Astrocyte of the cerebellum (primary cell): ENCODE measurements around the gene OCLN.
A peak's percentile ranks its signal among the peaks of the same experiment; 100 is the strongest.
"Not testable (repeated sequence)": the region's sequence is repeated elsewhere in the genome, so short reads cannot be mapped to it uniquely, and the experiment has no call there.

Experiments
- DNase-seq: peaks from one replicate; pipeline ENCODE4 v3.0.0-alpha.2; 2011; ENCODE audit warnings: low read depth
- H3K4me3 ChIP-seq: 2 replicates; pipeline ENCODE4 v1.5.1; 2011; ENCODE audit warnings: mild to moderate bottlenecking, low read depth, low read length, moderate library complexity
- in situ Hi-C: cut with HindIII; loops from 2 replicates; pipeline ENCODE4 v1.10.0; 2017; ENCODE audit warnings: low sequenced_read_pairs
- TF ChIP-seq, protein P1 (sequence below): IDR thresholded peaks from 2 replicates; pipeline ENCODE4 v1.5.1; 2012; ENCODE audit warnings: low read length, low read depth, moderate library complexity, mild to moderate bottlenecking; ENCODE audit errors: missing control alignments

Gene OCLN, protein sequence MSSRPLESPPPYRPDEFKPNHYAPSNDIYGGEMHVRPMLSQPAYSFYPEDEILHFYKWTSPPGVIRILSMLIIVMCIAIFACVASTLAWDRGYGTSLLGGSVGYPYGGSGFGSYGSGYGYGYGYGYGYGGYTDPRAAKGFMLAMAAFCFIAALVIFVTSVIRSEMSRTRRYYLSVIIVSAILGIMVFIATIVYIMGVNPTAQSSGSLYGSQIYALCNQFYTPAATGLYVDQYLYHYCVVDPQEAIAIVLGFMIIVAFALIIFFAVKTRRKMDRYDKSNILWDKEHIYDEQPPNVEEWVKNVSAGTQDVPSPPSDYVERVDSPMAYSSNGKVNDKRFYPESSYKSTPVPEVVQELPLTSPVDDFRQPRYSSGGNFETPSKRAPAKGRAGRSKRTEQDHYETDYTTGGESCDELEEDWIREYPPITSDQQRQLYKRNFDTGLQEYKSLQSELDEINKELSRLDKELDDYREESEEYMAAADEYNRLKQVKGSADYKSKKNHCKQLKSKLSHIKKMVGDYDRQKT

DNA sequence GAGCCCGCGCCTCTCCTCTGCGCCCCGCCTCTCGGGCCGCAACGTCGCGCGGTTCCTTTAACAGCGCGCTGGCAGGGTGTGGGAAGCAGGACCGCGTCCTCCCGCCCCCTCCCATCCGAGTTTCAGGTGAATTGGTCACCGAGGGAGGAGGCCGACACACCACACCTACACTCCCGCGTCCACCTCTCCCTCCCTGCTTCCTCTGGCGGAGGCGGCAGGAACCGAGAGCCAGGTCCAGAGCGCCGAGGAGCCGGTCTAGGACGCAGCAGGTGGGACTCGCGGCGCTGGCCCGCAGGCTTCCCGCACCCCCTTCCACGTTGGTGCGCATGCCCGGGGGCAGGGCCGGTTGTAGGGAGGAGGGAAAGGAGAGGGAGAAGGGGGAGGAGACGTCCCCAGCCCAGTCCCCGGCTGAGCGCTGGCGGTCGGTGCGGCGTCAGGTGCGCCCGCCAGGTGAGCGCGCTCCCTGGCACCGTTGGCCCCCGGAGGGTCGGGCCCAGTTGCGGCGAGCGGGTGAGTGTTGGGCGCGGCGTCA is at the start of gene OCLN:
TSS of gene OCLN (plus strand) at position 400 of the 532 bp plus-strand sequence. CDS start 11,455 bp downstream, outside the sequence.
- TF ChIP-seq, protein P1, sequence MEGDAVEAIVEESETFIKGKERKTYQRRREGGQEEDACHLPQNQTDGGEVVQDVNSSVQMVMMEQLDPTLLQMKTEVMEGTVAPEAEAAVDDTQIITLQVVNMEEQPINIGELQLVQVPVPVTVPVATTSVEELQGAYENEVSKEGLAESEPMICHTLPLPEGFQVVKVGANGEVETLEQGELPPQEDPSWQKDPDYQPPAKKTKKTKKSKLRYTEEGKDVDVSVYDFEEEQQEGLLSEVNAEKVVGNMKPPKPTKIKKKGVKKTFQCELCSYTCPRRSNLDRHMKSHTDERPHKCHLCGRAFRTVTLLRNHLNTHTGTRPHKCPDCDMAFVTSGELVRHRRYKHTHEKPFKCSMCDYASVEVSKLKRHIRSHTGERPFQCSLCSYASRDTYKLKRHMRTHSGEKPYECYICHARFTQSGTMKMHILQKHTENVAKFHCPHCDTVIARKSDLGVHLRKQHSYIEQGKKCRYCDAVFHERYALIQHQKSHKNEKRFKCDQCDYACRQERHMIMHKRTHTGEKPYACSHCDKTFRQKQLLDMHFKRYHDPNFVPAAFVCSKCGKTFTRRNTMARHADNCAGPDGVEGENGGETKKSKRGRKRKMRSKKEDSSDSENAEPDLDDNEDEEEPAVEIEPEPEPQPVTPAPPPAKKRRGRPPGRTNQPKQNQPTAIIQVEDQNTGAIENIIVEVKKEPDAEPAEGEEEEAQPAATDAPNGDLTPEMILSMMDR: no peak
- no peak for DNase-seq
- in situ Hi-C loops: no loop called here
- H3K4me3 ChIP-seq: peak within 1 kb of the TSS; percentile 60

DNA sequence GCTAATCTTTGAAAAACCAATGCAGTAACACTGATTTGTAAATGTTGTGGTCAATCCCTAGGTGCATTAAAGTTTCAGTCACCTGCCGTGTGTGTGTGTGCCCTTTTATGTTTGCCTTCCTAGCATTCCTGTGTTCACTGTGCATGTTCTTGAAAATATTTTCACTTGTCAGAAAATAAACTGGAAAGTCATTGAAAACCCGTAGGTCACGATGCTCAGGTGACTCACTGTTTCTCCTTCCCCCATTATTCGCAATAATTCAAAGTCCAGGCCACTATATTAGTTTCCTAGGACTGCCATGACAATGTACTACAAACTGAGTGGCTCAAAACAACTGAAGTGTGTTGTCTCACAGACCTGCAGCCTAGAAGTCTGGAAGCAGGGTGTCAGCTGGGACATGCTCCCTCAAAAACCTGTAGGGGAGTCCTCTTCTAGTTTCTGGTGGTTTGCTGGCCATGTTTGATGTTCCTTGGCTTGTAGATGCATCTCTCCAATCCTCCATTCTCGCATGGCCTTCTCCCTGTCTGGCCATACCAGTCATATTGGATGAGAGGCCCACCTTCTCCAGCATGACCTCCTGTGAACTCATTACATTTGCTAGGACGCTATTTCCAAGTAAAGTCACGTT is 48.3 kb upstream of the OCLN start:
- DNase-seq: no peak
- no peak overlapping the region for H3K4me3 ChIP-seq
- TF ChIP-seq, protein P1: no peak
- in situ Hi-C loops: no loop called here

DNA sequence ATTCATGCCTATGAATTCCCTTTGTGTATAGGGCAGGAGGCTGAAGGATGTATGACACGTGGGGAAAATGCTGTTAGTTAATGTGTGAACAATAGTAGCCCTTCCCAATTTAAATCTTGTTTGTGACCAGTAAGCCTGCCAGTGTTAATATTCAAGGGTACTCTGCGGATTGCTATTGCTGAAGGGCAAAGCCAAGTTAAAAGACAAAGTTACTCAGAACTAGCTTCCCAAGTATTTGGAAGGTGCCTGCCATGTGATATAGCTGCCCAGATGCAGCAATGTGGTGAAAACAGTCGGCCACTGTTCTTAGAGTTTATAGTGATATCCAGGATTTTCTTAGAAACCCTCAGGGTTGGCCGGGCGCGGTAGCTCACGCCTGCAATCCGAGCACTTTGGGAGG is 43.1 kb upstream of the OCLN start:
- in situ Hi-C loops: no loop called here
- H3K4me3 ChIP-seq: no peak overlapping the region
- no peak for DNase-seq
- TF ChIP-seq, protein P1: no peak

DNA sequence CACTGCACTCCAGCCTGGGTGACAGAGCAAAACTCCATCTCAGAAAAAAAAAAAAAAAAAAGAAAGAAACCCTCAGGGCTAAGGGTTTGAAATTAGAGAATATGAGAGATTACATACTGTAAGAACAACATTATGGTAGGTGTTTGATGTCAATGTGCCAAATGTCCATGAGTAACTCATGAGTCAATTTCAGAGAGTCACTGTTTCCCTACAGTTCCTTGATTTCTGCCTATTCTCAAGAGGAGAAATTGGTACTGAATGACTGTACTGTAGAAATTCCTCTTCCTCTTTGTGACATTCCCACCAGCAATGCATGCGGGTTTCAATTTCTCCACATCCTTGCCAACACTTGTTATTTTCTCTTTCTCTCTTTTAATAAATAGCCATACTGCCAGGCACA is 42.5 kb upstream of the OCLN start:
- no peak overlapping the region for H3K4me3 ChIP-seq
- TF ChIP-seq, protein P1: no peak
- DNase-seq: peak; percentile 57
- in situ Hi-C loops: no loop called here

DNA sequence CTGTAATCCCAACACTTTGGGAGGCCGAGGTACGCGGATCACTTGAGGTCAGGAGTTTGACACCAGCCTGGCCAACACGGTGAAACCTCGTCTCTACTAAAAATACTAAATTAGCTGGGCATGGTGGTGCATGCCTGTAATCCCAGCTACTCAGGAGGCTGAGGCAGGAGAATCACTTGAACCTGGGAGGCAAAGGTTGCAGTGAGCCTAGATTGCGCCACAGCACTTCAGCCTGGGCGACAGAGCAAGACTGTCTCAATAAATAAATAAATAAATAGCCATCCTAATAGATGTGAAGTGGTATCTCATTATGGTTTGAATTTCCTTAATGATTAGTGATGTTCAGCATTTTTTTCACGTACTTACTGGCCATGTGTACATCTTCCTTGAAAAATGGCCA is 42.1 kb upstream of the OCLN start:
- in situ Hi-C loops: not testable (repeated sequence)

DNA sequence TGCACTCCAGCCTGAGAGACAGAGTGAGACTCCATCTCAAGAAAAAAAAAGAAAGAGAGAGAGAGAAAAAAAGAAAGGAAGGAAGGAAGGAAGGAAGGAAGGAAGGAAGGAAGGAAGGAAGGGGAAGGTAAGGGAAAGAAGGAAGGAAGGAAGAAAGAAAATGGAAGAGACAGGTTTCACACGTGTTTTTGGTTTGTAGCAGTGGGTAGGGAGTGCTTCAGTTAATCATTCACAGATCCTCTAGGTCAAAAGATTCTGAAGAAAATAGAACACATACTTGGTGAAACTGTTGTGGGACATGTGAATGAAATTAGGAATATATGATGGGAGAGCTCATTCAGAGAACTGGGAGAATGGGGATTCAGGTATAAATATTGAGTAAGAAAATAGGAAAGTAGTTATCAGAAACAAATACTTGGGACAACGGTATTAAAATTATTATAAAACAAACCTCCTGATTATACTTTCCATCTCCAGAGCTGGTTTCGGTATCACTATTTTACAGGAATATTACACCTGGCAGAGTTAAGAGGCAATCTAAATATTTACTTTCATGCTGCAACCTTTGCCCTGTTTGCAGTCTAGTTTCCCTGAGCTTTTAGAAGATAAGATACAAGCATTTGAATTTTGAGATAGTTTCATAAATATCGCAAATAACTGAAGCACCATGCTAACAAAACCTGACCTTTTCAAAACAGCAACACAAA is 40.5 kb upstream of the OCLN start:
- no peak overlapping the region for H3K4me3 ChIP-seq
- DNase-seq: no peak
- TF ChIP-seq, protein P1: no peak
- in situ Hi-C loops: no loop called here

More for the DNA sequence above, 42.1 kb upstream of the OCLN start:
- not testable (repeated sequence) for H3K4me3 ChIP-seq, DNase-seq

DNA sequence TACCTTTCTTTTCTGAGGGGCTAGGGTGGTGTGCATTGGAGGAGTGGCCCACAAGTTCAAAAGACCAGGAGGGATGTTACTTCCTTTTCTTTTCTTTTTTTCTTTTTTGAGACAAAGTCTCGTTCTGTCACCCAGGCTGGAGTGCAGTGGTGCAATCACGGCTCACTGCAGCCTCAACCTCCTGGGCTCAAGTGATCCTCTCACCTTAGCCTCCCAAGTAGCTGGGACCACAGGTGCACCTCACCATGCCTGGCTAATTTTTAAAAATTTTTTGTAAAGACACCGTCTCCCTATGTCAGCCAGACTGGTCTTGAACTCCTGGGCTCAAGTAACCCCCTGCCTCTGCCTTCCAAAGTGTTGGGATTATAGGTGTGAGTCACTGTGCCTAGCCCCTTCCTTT is 39.1 kb upstream of the OCLN start:
- in situ Hi-C loops, H3K4me3 ChIP-seq, DNase-seq: not testable (repeated sequence)
